Ovary (tissue), 9 donors: ENCODE measurements around the gene CNP. TPM values are rescaled to one million over a fixed set of nuclear protein-coding genes. Genes with fewer than 3 reads are reported as not detected.
"Not testable (repeated sequence)": the region's sequence is repeated elsewhere in the genome, so short reads cannot be mapped to it uniquely, and the experiment has no call there.

Experiments used
- DNase-seq, 5 donors: peaks; one replicate each; pipeline ENCODE4 v3.0.0-alpha.2; 2019 to 2020
- H3K27ac ChIP-seq, 2 donors: fragments of 200-600 bp; one replicate each; pipeline versions ENCODE4 v1.5.1 to v1.8.0; 2019 to 2022
- H3K27me3 ChIP-seq: fragments of 200-600 bp; one replicate; pipeline ENCODE4 v1.8.0; 2022
- H3K36me3 ChIP-seq: fragments of 200-600 bp; sonication (generic); one replicate; pipeline ENCODE4 v1.5.1; 2019
- H3K4me1 ChIP-seq: one replicate; pipeline ENCODE4 v1.8.1; 2013; ENCODE audit warnings: mild to moderate bottlenecking, moderate library complexity; ENCODE audit not compliant: insufficient read depth
- H3K4me3 ChIP-seq: fragments of 200-600 bp; sonication (generic); one replicate; pipeline ENCODE4 v1.5.1; 2017
- H3K9me3 ChIP-seq, 2 donors: fragments of 200-600 bp in 1 of 2; sonication (generic) in 1 of 2; one replicate each; pipeline versions ENCODE4 v1.5.1 to v1.8.1; 2013 to 2019; ENCODE audit warnings: mild to moderate bottlenecking in 1 of 2, moderate library complexity in 1 of 2
- CTCF ChIP-seq, 3 donors: fragments of 450-650 bp in 2 of 3; fragments of 200-600 bp in 1 of 3; IDR thresholded peaks; one replicate each; pipeline versions ENCODE4 v1.5.1 to v1.8.0; 2016 to 2022; ENCODE audit warnings: antibody characterized with exemption in 3 of 3, mild to moderate bottlenecking in 1 of 3
- EP300 ChIP-seq: sonication (generic); formaldehyde crosslinking; IDR thresholded peaks from one replicate; pipeline ENCODE4 v1.6.1; 2017; ENCODE audit warnings: antibody characterized with exemption
- POLR2A ChIP-seq: fragments of 450-650 bp; IDR thresholded peaks from one replicate; pipeline ENCODE4 v1.6.1; 2017; ENCODE audit warnings: antibody characterized with exemption, mild to moderate bottlenecking, moderate library complexity
- WGBS, 3 donors: extraction: QIAGEN DNeasy Blood & Tissue Kit in 1 of 3; methylation state at CpG; one replicate each; pipeline versions ENCODE4 v1.1.5 to v1.1.7; 2013 to 2017; 5-methylcytosine and 5-hydroxymethylcytosine counted together
- intact Hi-C, 4 donors: fragments of 100-400 bp; cut with DNase I; formaldehyde crosslinking; loops; one replicate each; pipeline versions ENCODE4 v1.11.0 to v1.15.1; 2022 to 2023
- polyA plus RNA-seq, 2 donors: library from polyadenylated mRNA; stranded (reverse); fragments of 200-250 nt in 1 of 2; fragments of 350-450 nt in 1 of 2; fragmentation: Illumina TruSeq in 1 of 2; extraction: RNeasy Lipid Tissue Mini Kit (QIAGEN cat#74804) in 1 of 2; gene quantifications; one replicate each; pipeline ENCODE4 v1.2.3, GENCODE V29; 2013 to 2014
- total RNA-seq, 7 donors: library from RNA; depleted of rRNA in 2 of 7; stranded (reverse); fragments of >200 nt in 2 of 7; fragmentation: NEBNext Ultra II Directional in 3 of 7; extraction: Animal tissue kit (Norgen Biotek cat#: 25700) in 3 of 7; gene quantifications; one replicate each; pipeline versions ENCODE4 v1.1.0 to v1.2.4, GENCODE V29; 2016 to 2023
- donor health status: DM: no; HTN: no; CAD: no; lungs with moderate emphysema.
- donor health status: DM: no; HTN: no; CAD: no.
- donor health status: Bipolar disorder and iron deficiency.
- donor health status: DM: yes; HTN: yes; CAD: no.
- donor health status: DM: no; HTN: no; CAD: no.
- donor health status: DM: yes; HTN: yes; CAD: no.

CNP gene
- total and polyA plus RNA-seq, 9 donors: 30.5 to 88.9 (median 74.1) TPM

DNA sequence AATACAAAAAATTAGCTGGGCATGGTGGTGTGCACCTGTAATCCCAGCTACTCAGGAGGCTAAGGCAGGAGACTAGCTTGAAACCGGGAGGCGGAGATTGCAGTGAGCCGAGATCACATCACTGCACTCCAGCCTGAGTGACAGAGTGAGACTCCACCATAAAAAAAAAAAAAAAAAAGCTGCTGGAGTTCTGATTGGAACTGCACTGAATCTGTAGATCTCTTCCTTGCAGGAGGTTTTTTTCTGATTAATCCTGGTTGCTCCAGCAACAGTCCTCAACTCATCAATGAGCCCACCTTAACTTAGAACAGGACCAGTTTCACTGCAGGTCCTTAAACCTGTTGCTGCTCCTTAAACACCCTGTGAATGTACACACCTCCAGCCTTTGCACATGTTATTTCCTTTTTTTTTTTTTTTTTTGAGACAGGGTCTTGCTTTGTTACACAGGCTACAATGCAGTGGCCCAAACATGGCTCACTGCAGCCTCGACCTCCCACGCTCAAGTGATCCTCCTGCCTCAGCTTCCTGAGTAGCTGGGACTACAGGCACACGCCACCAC, 37.8 kb upstream of the CNP start:
- no peaks in the 10 kb centered on the region for H3K36me3 ChIP-seq
- 79 to 86% (median 81%) methylated on average over 6 of the region's 6 CpGs for WGBS, 3 donors
- TF ChIP-seq CTCF (IDR thresholded peaks at IDR 0.05): no peak
- no peak for TF ChIP-seq POLR2A
- no peak for TF ChIP-seq EP300
- intact Hi-C loops: no loop called here
- no peak for DNase-seq
- peaks cover 4% of the 10 kb centered on the region for H3K4me1 ChIP-seq
- no peak overlapping the region for H3K27ac ChIP-seq
- no peaks in the 10 kb centered on the region for H3K9me3 ChIP-seq
- H3K4me3 ChIP-seq: no peak overlapping the region
- H3K27me3 ChIP-seq: no peaks in the 10 kb centered on the region

- Histone ChIP-seq H3K36me3 (no peaks in the 10 kb centered on the region), H3K4me1 (peaks cover 4% of the 10 kb centered on the region), H3K4me3 (peak within 1 kb of the TSS; percentile 52), H3K27me3 (no peaks in the 10 kb centered on the region), H3K9me3 (no peaks in the 10 kb centered on the region), H3K27ac (peak within 1 kb of the TSS in 1 of 2 donors; percentile 72)
- peak; percentile 96 to 99 (median 97) for DNase-seq
- TF ChIP-seq POLR2A: no peak
- peak in 2 of 3 donors; percentile 64 to 74 for TF ChIP-seq CTCF (IDR thresholded peaks at IDR 0.05)
- 1 to 2% (median 2%) methylated on average over 43 of the region's 43 CpGs for WGBS, 3 donors
- intact Hi-C loops: no loop called here
These were observed 36.4 kb upstream of the CNP start, which contains the start of gene ODAD4 for GRCh38 chr17:41930009-41930832. ODAD4 (plus strand) TSS chr17:41930617; CDS start chr17:41930724, 107 bp downstream.

- peak overlapping the region in 1 of 2 donors; percentile 72 for H3K27ac ChIP-seq
These were observed 35.8 kb upstream of the CNP start for GRCh38 chr17:41930833-41931156.

GRCh38 chr17:41931715-41932114, 34.9 kb upstream of the CNP start:
- H3K4me3 ChIP-seq, intact Hi-C loops, H3K27ac ChIP-seq, H3K9me3 ChIP-seq, DNase-seq, H3K36me3 ChIP-seq, H3K4me1 ChIP-seq, H3K27me3 ChIP-seq: not testable (repeated sequence)
- 85 to 94% (median 85%) methylated on average over 4 of the region's 4 CpGs for WGBS, 3 donors

More at GRCh38 chr17:41930833-41931156, 35.8 kb upstream of the CNP start:
- 43 to 49% (median 48%) methylated on average over 18 of the region's 18 CpGs for WGBS, 3 donors
- intact Hi-C loops, H3K36me3 ChIP-seq, H3K9me3 ChIP-seq, H3K4me1 ChIP-seq, H3K27me3 ChIP-seq: not testable (repeated sequence)
- peak in 1 of 5 donors; percentile 42 for DNase-seq
- H3K4me3 ChIP-seq: peak overlapping the region; percentile 52

DNA sequence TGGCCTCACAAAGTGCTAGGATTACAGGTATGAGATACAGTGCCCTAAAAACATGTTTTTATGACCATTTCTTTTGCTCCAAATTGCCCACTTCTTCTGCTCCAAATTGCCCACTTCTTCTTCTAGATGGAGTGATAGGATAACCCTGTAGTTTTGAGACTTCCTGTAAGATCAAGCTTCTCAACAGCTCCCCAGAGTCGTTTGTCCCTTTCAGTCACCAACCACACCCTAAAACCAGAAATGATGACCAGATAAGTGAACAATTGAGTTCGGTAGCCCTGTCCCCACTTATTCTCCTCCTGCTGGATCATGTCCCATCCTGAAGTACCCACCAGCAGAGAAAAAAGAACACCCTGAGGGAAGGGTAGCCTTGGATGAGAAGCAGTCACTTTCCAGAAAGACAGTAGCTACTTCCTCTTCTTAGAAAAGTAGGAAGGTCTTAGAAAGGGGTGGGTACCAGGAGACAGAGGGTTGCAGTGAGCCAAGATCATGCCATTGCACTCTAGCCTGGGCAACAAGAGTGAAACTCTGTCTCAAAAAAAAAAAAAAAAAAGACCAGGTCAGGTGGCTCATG, 33.7 kb upstream of the CNP start:
- WGBS, 3 donors: 65 to 77% (median 70%) methylated on average over 2 of the region's 2 CpGs
- Histone ChIP-seq H3K9me3 (no peaks in the 10 kb centered on the region), H3K27me3 (no peaks in the 10 kb centered on the region), H3K36me3 (no peaks in the 10 kb centered on the region), H3K4me1 (peaks cover 4% of the 10 kb centered on the region), H3K27ac (no peak overlapping the region), H3K4me3 (no peak overlapping the region)
- intact Hi-C loops: no loop called here
- DNase-seq: no peak
- TF ChIP-seq CTCF (IDR thresholded peaks at IDR 0.05) (no peak), EP300 (no peak), POLR2A (no peak)
